ENCODE measurements around the gene INPP4A. TPM values are rescaled to one million over a fixed set of nuclear protein-coding genes. Genes with fewer than 3 reads are reported as not detected.

INPP4A gene
- total RNA-seq, 6 donors from 2014 or later, result 23.3 to 93.2 (median 36.5) TPM

- peaks cover 0 to 8% (median 0%) of the 10 kb centered on the region in 4 donors for H3K4me1 ChIP-seq
- H3K36me3 ChIP-seq, result peaks cover 3 to 64% (median 35%) of the 10 kb centered on the region in 4 donors
- H3K27ac ChIP-seq, result no peak overlapping the region
- 95% methylated on average over 1 of the region's 1 CpG for WGBS, 2 donors
- DNase-seq, result no peak
- ATAC-seq (ENCODE audit: low FRiP score in 2 of 2), result no peak
- no peak for TF ChIP-seq POLR2AphosphoS5 (IDR thresholded peaks at IDR 0.05)
- TF ChIP-seq EP300 (IDR thresholded peaks at IDR 0.05), result no peak
- TF ChIP-seq POLR2A (IDR thresholded peaks at IDR 0.05), result no peak
- TF ChIP-seq, protein P1, sequence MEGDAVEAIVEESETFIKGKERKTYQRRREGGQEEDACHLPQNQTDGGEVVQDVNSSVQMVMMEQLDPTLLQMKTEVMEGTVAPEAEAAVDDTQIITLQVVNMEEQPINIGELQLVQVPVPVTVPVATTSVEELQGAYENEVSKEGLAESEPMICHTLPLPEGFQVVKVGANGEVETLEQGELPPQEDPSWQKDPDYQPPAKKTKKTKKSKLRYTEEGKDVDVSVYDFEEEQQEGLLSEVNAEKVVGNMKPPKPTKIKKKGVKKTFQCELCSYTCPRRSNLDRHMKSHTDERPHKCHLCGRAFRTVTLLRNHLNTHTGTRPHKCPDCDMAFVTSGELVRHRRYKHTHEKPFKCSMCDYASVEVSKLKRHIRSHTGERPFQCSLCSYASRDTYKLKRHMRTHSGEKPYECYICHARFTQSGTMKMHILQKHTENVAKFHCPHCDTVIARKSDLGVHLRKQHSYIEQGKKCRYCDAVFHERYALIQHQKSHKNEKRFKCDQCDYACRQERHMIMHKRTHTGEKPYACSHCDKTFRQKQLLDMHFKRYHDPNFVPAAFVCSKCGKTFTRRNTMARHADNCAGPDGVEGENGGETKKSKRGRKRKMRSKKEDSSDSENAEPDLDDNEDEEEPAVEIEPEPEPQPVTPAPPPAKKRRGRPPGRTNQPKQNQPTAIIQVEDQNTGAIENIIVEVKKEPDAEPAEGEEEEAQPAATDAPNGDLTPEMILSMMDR (IDR thresholded peaks at IDR 0.05), result no peak
- no peak overlapping the region for H3K4me3 ChIP-seq
- H3K27me3 ChIP-seq, result no peaks in the 10 kb centered on the region
- H3K9me3 ChIP-seq, result no peaks in the 10 kb centered on the region
Measured at GRCh38 chr2:98598781-98599428, 154.2 kb downstream of the INPP4A start.

- ATAC-seq (ENCODE audit: low FRiP score in 2 of 2) (peak; percentile 55 to 69), DNase-seq (no peak)
- H3K4me1 ChIP-seq, result peaks cover 4 to 19% (median 7%) of the 10 kb centered on the region in 4 donors
- H3K9me3 ChIP-seq, result no peaks in the 10 kb centered on the region
- H3K36me3 ChIP-seq, result peaks cover 3 to 64% (median 35%) of the 10 kb centered on the region in 4 donors
- no peaks in the 10 kb centered on the region for H3K27me3 ChIP-seq
- no peak overlapping the region for H3K4me3 ChIP-seq
- no peak for TF ChIP-seq POLR2A (IDR thresholded peaks at IDR 0.05)
- no peak for TF ChIP-seq POLR2AphosphoS5 (IDR thresholded peaks at IDR 0.05)
- TF ChIP-seq, protein P1 (IDR thresholded peaks at IDR 0.05), result peak in 5 of 6 experiments; percentile 19 to 52 (median 31)
- no peak for TF ChIP-seq EP300 (IDR thresholded peaks at IDR 0.05)
- WGBS, 2 donors, result 75 to 85% methylated on average over 2 to 3 of the region's 3 CpGs
- no peak overlapping the region for H3K27ac ChIP-seq
Measured at GRCh38 chr2:98601532-98602132, 157.0 kb downstream of the INPP4A start.

DNA sequence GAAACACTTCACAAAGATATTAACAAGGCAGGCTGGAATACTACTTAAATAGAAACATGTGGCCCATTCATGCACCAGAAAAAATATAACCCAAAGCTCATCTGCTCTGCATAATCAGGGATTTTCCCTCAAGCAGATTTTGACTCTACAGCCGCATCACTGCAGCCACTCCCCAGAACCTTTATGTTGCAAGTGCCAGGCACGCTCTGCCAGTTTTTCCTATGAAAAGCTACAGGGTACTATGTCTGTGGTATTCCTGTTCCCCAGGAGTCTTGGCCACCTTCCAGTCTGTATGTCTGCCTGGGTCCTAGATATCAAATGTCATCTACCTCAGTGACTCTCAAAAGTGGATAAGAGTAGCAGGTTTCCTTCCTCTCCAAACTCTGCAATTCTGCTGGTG, 159.9 kb downstream of the INPP4A start:
- Histone ChIP-seq H3K27ac (no peak overlapping the region), H3K36me3 (peaks cover 3 to 41% (median 28%) of the 10 kb centered on the region in 4 donors), H3K9me3 (no peaks in the 10 kb centered on the region), H3K27me3 (no peaks in the 10 kb centered on the region), H3K4me3 (no peak overlapping the region), H3K4me1 (peaks cover 17 to 36% (median 21%) of the 10 kb centered on the region in 4 donors)
- 85 to 100% methylated on average over 2 of the region's 2 CpGs for WGBS, 2 donors
- DNase-seq (no peak), ATAC-seq (ENCODE audit: low FRiP score in 2 of 2) (no peak)
- TF ChIP-seq POLR2AphosphoS5 (IDR thresholded peaks at IDR 0.05) (no peak), POLR2A (IDR thresholded peaks at IDR 0.05) (no peak), EP300 (IDR thresholded peaks at IDR 0.05) (no peak)
- TF ChIP-seq, protein P1 (IDR thresholded peaks at IDR 0.05), result no peak

GRCh38 chr2:98605076-98605475, 160.4 kb downstream of the INPP4A start:
- H3K4me1 ChIP-seq, result peaks cover 23 to 42% (median 26%) of the 10 kb centered on the region in 4 donors
- H3K27ac ChIP-seq, result no peak overlapping the region
- H3K4me3 ChIP-seq, result no peak overlapping the region
- ATAC-seq (ENCODE audit: low FRiP score in 2 of 2) (no peak), DNase-seq (no peak)
- H3K36me3 ChIP-seq, result peaks cover 0 to 36% (median 22%) of the 10 kb centered on the region in 4 donors
- 76 to 78% methylated on average over 3 of the region's 3 CpGs for WGBS, 2 donors
- no peaks in the 10 kb centered on the region for H3K9me3 ChIP-seq
- no peaks in the 10 kb centered on the region for H3K27me3 ChIP-seq
- TF ChIP-seq POLR2A (IDR thresholded peaks at IDR 0.05), result no peak
- no peak for TF ChIP-seq EP300 (IDR thresholded peaks at IDR 0.05)
- TF ChIP-seq POLR2AphosphoS5 (IDR thresholded peaks at IDR 0.05), result no peak
- TF ChIP-seq, protein P1 (IDR thresholded peaks at IDR 0.05), result no peak

Measured in upper lobe of left lung (tissue), 6 donors.